Stomach (tissue), 4 donors: ENCODE measurements around the gene SEMA5A.

Source experiments
- POLR2A ChIP-seq, 4 donors: fragments of 450-650 bp; IDR thresholded peaks; one replicate each; pipeline ENCODE4 v1.6.1; 2016; ENCODE audit warnings: antibody characterized with exemption in 4 of 4, control low read depth in 2 of 4, mild to moderate bottlenecking in 1 of 4, moderate library complexity in 1 of 4
- POLR2AphosphoS5 ChIP-seq, 3 donors: sonication (generic); formaldehyde crosslinking; IDR thresholded peaks; one replicate each; pipeline ENCODE4 v1.6.1; 2016; ENCODE audit warnings: antibody characterized with exemption in 3 of 3

DNA sequence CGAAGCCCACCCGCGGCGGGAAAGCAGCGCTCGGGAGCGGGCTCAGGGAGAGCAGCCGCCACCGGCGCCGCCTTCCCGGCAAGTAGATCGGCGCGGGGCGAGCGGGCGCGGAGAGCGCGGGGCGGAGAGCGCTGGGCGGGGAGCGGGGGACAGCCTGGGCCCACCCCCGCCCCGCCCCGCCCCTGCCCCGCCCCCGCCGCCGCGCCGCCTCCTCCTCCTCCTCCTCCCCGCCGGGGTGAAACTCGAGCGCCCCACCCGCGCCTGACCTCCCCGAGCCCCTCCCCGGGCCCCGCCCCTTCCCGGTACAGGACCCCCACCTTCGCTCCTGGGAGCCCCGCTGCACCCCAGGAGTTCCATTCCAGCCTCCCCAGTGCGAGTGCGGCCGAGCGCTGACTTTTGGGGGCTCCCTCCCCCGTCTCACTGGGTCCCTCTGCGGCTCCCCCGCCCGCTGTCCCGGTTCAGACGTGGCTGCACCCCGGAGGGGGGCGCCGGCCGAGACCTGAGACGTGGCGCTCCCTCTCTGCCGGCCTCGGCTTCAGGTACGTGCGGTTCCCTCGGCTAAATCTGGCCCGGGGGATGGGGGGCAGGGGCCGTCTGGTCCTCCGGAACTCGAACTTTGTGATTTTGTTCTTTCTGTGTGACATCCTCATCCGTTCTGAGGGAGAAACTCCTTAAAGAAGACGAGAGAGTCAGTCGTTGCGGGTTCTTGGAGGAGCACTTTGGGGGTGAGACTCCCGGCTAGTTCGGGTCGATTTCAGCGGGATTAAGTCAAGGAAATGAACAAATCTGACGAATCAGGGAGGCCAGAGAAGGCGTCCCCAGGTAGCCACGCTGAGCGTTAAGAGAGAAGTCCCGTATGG is at the start of gene SEMA5A:
- TF ChIP-seq POLR2A (IDR thresholded peaks at IDR 0.05) (no peak), POLR2AphosphoS5 (IDR thresholded peaks at IDR 0.05) (peak in 1 of 3 donors; percentile 36)
